NB4 (cell line): ENCODE data around the gene MAPK8IP3.

ENCODE experiments used
- DNase-seq: peaks from one replicate; pipeline ENCODE4 v3.0.0; 2010; ENCODE audit warnings: low read depth
- H3K4me3 ChIP-seq: one replicate; pipeline ENCODE4 v1.5.1; 2011; ENCODE audit warnings: mild to moderate bottlenecking, low read depth, low read length, moderate library complexity
- MYC ChIP-seq: IDR thresholded peaks from 2 replicates; pipeline ENCODE4 v1.6.1; 2011; ENCODE audit warnings: low read depth, low read length
- POLR2A ChIP-seq: IDR thresholded peaks from 2 replicates; pipeline ENCODE4 v1.6.1; 2011; ENCODE audit warnings: mild to moderate bottlenecking; ENCODE audit not compliant: insufficient read length; ENCODE audit errors: extremely low read depth
- TF ChIP-seq, protein P1 (sequence below): IDR thresholded peaks from 2 replicates; pipeline ENCODE4 v1.6.1; 2011; ENCODE audit warnings: low read depth, low read length
- TF ChIP-seq, protein P2 (sequence below): IDR thresholded peaks from one replicate; pipeline ENCODE4 v1.5.1; 2012; ENCODE audit warnings: low read depth, low read length

Gene MAPK8IP3

DNA sequence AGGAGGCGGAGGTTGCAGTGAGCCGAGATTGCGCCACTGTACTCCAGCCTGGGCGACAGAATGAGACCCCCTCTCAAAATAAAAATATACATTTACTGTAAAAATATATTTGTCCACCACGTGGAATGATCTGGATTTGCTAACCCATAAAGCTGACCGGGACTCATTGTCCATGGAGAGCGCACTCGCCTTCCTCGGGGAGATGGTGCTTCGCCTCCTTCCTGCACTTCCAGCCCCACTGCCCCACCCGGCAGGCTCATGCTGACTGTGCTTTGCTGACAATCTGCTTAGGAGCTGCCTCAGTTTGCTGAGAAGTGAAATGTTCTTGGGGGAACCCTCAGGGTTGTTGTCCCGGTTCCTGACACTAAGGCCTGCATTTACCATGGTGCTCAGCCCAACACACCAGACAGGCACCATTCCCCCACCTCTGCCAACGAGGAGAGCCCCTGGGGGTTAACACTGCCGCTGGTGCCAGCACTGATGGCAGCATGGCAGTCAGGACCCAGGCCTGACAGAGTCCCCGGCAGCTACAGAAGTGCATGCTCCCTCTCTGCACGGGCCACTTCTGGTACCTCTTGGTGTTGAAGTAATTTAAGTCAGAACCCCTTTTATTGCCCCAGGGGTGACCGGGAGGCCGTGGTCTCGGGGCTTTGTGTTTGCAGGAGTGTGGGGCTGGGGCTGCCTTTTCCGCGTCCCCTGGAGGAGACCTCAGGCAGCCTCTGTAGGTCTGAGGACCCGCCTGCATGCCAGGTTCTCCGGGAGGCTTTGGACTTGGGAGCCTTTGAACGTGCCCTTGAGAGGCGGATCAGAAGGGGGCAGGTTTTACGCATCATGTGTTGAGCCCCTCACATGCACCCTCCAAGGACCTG lies 79.2 kb downstream of the MAPK8IP3 start:
- no peak for DNase-seq
- H3K4me3 ChIP-seq = no peak overlapping the region
- TF ChIP-seq POLR2A (no peak), MYC (no peak)
- TF ChIP-seq, protein P1, sequence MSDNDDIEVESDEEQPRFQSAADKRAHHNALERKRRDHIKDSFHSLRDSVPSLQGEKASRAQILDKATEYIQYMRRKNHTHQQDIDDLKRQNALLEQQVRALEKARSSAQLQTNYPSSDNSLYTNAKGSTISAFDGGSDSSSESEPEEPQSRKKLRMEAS = no peak
- TF ChIP-seq, protein P2, sequence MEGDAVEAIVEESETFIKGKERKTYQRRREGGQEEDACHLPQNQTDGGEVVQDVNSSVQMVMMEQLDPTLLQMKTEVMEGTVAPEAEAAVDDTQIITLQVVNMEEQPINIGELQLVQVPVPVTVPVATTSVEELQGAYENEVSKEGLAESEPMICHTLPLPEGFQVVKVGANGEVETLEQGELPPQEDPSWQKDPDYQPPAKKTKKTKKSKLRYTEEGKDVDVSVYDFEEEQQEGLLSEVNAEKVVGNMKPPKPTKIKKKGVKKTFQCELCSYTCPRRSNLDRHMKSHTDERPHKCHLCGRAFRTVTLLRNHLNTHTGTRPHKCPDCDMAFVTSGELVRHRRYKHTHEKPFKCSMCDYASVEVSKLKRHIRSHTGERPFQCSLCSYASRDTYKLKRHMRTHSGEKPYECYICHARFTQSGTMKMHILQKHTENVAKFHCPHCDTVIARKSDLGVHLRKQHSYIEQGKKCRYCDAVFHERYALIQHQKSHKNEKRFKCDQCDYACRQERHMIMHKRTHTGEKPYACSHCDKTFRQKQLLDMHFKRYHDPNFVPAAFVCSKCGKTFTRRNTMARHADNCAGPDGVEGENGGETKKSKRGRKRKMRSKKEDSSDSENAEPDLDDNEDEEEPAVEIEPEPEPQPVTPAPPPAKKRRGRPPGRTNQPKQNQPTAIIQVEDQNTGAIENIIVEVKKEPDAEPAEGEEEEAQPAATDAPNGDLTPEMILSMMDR = no peak

DNA sequence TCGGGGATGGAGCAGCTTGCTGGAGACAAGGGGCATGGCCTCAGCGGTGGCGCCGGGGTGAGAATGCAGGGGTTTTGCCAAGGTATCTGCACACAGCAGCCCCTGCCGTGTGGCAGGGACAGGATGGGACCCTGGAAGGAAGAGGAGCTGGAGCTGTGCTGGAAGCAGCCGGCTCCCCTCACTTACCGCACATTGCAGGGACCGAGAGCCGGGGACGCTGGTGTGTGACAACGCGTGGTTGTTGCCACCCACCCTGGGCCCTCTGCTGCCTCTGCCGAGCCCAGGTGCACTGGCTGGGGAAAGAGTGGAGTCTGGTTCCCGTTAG lies 79.8 kb downstream of the MAPK8IP3 start:
- no peak for DNase-seq
- TF ChIP-seq, protein P2 = no peak
- TF ChIP-seq POLR2A (no peak), MYC (no peak)
- TF ChIP-seq, protein P1 = no peak
- no peak overlapping the region for H3K4me3 ChIP-seq

- no peak overlapping the region for H3K4me3 ChIP-seq
- TF ChIP-seq POLR2A (no peak), MYC (no peak)
- TF ChIP-seq, protein P1 = no peak
- TF ChIP-seq, protein P2 = no peak
- DNase-seq = no peak
These were observed 80.5 kb downstream of the MAPK8IP3 start for GRCh38 chr16:1786242-1787055.

DNA sequence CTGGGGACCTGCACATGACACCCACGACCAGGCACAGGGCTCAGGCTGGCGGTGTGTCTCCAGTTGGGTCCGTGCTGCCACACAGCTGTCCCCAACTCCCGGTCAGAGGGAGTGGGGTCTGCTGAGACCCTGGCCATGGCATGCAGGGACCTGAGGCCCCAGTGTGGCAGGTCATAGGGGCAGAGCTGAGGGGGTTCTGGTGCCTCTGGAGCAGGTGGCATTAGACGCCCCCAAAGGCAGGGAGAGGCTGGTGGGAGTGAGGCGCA lies 81.0 kb downstream of the MAPK8IP3 start:
- TF ChIP-seq POLR2A (no peak), MYC (no peak)
- TF ChIP-seq, protein P1 = no peak
- TF ChIP-seq, protein P2 = no peak
- DNase-seq = no peak
- H3K4me3 ChIP-seq = no peak overlapping the region

DNA sequence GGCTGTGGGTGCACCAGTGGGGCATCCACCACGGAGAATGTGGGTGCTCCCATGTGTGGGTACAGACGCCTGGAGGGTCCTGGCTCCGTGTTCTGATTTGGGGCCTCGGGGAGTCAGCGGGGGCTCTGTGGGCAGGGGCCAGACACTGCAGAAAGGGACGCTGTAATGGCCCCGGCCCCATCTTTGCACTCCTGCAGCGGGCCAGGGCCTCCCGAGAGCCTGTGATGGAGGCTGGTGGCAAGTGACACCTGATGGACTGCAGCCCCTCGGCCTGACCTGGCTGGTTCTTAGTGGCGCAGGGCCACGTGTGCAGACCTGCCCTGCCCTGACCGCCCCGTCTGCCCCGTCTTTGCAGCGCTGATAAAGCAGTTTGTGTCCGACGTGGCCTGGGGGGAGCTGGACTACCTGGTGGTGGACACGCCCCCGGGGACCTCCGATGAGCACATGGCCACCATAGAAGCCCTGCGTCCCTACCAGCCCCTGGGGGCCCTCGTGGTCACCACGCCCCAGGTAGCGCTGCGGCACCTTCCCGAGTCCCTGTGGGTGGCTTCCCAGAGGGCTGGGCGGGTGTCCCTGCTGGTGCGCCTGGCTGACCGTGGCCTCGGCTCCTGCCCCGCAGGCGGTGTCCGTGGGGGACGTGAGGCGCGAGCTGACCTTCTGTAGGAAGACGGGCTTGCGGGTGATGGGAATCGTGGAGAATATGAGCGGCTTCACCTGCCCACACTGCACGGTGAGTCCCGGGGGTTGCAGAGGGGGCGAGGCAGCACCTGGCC lies 81.5 kb downstream of the MAPK8IP3 start:
- H3K4me3 ChIP-seq = no peak overlapping the region
- TF ChIP-seq MYC = no peak
- TF ChIP-seq, protein P1 = no peak
- TF ChIP-seq POLR2A = no peak
- TF ChIP-seq, protein P2 = no peak
- no peak for DNase-seq
